SK-N-SH (cell line): ENCODE results near the gene CEBPA. TPM values are rescaled to one million over a fixed set of nuclear protein-coding genes. Genes with fewer than 3 reads are reported as not detected.

Experiments
- CTCF ChIA-PET: fragments of 300-600, 350-600 bp; formaldehyde crosslinking; extraction: SDS; loops from one replicate; lab custom pipeline; 2021; lab: Yijun Ruan, JAX
- POLR2A ChIA-PET: fragments of 350-600 bp; sonication (Branson Sonifier 250); formaldehyde crosslinking; extraction: SDS; loops from one replicate; lab custom pipeline; 2020; ENCODE audit warnings: antibody characterized with exemption, inconsistent platforms; lab: Yijun Ruan, JAX
- DNase-seq: peaks from one replicate; pipeline ENCODE4 v3.0.0; 2012
- H2AFZ ChIP-seq: fragments of 200-600 bp; sonication (generic); 2 replicates; pipeline ENCODE4 v1.8.1; 2016; ENCODE audit warnings: antibody characterized with exemption, mild to moderate bottlenecking, low read depth
- H3F3A ChIP-seq: fragments of 200-600 bp; sonication (generic); replicated peaks from 2 replicates; pipeline ENCODE3; 2016; ENCODE audit warnings: antibody characterized with exemption, mild to moderate bottlenecking; ENCODE audit not compliant: insufficient read depth
- H3K27ac ChIP-seq, 2 experiments: fragments of 200-500 bp in 1 of 2; fragments of 200-600 bp in 1 of 2; sonication (Bioruptor generic) in 1 of 2; sonication (generic), shearing (Covaris generic) in 1 of 2; 2 replicates each; pipeline versions ENCODE4 v1.5.1 to v1.6.1; 2014 to 2016; ENCODE audit warnings: low read depth in 2 of 2, inconsistent platforms in 1 of 2, low read length in 1 of 2, mild to moderate bottlenecking in 1 of 2, mixed read lengths in 1 of 2
- H3K27me3 ChIP-seq: fragments of 200-600 bp; sonication (generic), shearing (Covaris generic); 2 replicates; pipeline ENCODE4 v1.6.1; 2016; ENCODE audit warnings: mixed run types; ENCODE audit not compliant: insufficient read depth
- H3K36me3 ChIP-seq, 2 experiments: fragments of 200-500 bp in 1 of 2; fragments of 200-600 bp in 1 of 2; sonication (Bioruptor generic) in 1 of 2; sonication (generic) in 1 of 2; replicated peaks in 1 of 2; 2 replicates each; pipeline versions ENCODE3 to v1.5.1; 2014 to 2016; ENCODE audit warnings: low read length in 1 of 2, mild to moderate bottlenecking in 1 of 2; ENCODE audit not compliant: insufficient read depth in 2 of 2, control insufficient read depth in 1 of 2
- H3K4me1 ChIP-seq, 2 experiments: fragments of 200-500 bp in 1 of 2; fragments of 200-600 bp in 1 of 2; sonication (Bioruptor generic) in 1 of 2; sonication (generic), shearing (Covaris generic) in 1 of 2; 2 replicates each; pipeline versions ENCODE4 v1.5.1 to v1.6.1; 2014 to 2016; ENCODE audit warnings: low read depth in 1 of 2, low read length in 1 of 2, mixed run types in 1 of 2; ENCODE audit not compliant: insufficient read depth in 2 of 2, control insufficient read depth in 1 of 2
- H3K4me2 ChIP-seq: fragments of 200-600 bp; sonication (generic), shearing (Covaris generic); 2 replicates; pipeline ENCODE4 v1.6.1; 2017; ENCODE audit warnings: mixed run types
- H3K4me3 ChIP-seq, 2 experiments: fragments of 200-500 bp in 1 of 2; fragments of 200-600 bp in 1 of 2; sonication (Bioruptor generic) in 1 of 2; sonication (generic), shearing (Covaris generic) in 1 of 2; 2 replicates each; pipeline versions ENCODE4 v1.5.1 to v1.8.1; 2014 to 2016; ENCODE audit warnings: low read depth in 2 of 2, inconsistent platforms in 1 of 2, low read length in 1 of 2, mild to moderate bottlenecking in 1 of 2, mixed read lengths in 1 of 2, moderate library complexity in 1 of 2
- H3K79me2 ChIP-seq: fragments of 200-600 bp; sonication (generic); 2 replicates; pipeline ENCODE4 v1.8.1; 2017; ENCODE audit warnings: mild to moderate bottlenecking; ENCODE audit not compliant: insufficient read depth
- H3K9ac ChIP-seq: fragments of 200-600 bp; sonication (generic); 2 replicates; pipeline ENCODE4 v1.6.1; 2017; ENCODE audit warnings: mixed run types
- H3K9me2 ChIP-seq: fragments of 200-600 bp; sonication (generic); 2 replicates; pipeline ENCODE4 v1.6.1; 2017; ENCODE audit warnings: mixed run types
- H3K9me3 ChIP-seq: fragments of 200-600 bp; sonication (generic); 2 replicates; pipeline ENCODE4 v1.6.1; 2017; ENCODE audit warnings: mixed run types, mild to moderate bottlenecking, moderate library complexity
- H4K20me1 ChIP-seq: fragments of 200-600 bp; sonication (generic); 2 replicates; pipeline ENCODE4 v1.6.1; 2017; ENCODE audit warnings: mild to moderate bottlenecking, mixed run types; ENCODE audit not compliant: insufficient read depth
- CHD2 ChIP-seq: fragments of 150-350 bp; IDR thresholded peaks from 2 replicates; pipeline ENCODE4 v1.6.1; 2018; ENCODE audit warnings: low read length; ENCODE audit not compliant: partially characterized antibody
- CTCF ChIP-seq: fragments of 200-600 bp; sonication (generic); IDR thresholded peaks from 2 replicates; pipeline ENCODE4 v1.6.1; 2017; ENCODE audit warnings: antibody characterized with exemption, mild to moderate bottlenecking, moderate library complexity
- ELF1 ChIP-seq: IDR thresholded peaks from 2 replicates; pipeline ENCODE4 v1.4.0; 2012
- EZH2phosphoT487 ChIP-seq: fragments of 200-600 bp; sonication (generic); IDR thresholded peaks from 2 replicates; pipeline ENCODE4 v1.6.1; 2017; ENCODE audit warnings: low read depth, mixed run types, mild to moderate bottlenecking, antibody characterized with exemption, moderate library complexity, borderline replicate concordance
- FOSL2 ChIP-seq: IDR thresholded peaks from 2 replicates; pipeline ENCODE4 v1.4.0; 2012; ENCODE audit warnings: low read depth, mild to moderate bottlenecking, moderate library complexity, borderline replicate concordance
- FOXM1 ChIP-seq: IDR thresholded peaks from 2 replicates; pipeline ENCODE4 v1.4.0; 2012; ENCODE audit warnings: low read depth, mild to moderate bottlenecking
- GABPA ChIP-seq: IDR thresholded peaks from 2 replicates; pipeline ENCODE4 v1.4.0; 2012; ENCODE audit warnings: low read depth, mild to moderate bottlenecking
- IRF3 ChIP-seq: fragments of 150-350 bp; IDR thresholded peaks from 2 replicates; pipeline ENCODE4 v1.6.1; 2016; ENCODE audit warnings: mild to moderate bottlenecking, low read depth, low read length
- JUND ChIP-seq: IDR thresholded peaks from 2 replicates; pipeline ENCODE4 v1.4.0; 2012
- MEF2A ChIP-seq: IDR thresholded peaks from 2 replicates; pipeline ENCODE4 v1.4.0; 2012; ENCODE audit warnings: low read depth, borderline replicate concordance
- MXI1 ChIP-seq: IDR thresholded peaks from 2 replicates; pipeline ENCODE4 v1.6.1; 2012; ENCODE audit warnings: mild to moderate bottlenecking, low read depth, low read length, improper control_type of control experiment
- NFIC ChIP-seq: IDR thresholded peaks from 2 replicates; pipeline ENCODE4 v1.4.0; 2012; ENCODE audit warnings: borderline replicate concordance
- PBX3 ChIP-seq: IDR thresholded peaks from 2 replicates; pipeline ENCODE4; 2012
- POLR2AphosphoS5 ChIP-seq: IDR thresholded peaks from 2 replicates; pipeline ENCODE4 v1.6.1; 2012; ENCODE audit warnings: low read depth, low read length
- RCOR1 ChIP-seq: fragments of 150-350 bp; IDR thresholded peaks from 2 replicates; pipeline ENCODE4 v1.6.1; 2017; ENCODE audit warnings: antibody characterized with exemption, low read length
- RXRA ChIP-seq: IDR thresholded peaks from 2 replicates; pipeline ENCODE4 v1.4.0; 2012; ENCODE audit warnings: low read depth, mild to moderate bottlenecking, borderline replicate concordance
- SIN3A ChIP-seq: IDR thresholded peaks from 2 replicates; pipeline ENCODE4 v1.6.1; 2012; ENCODE audit warnings: low read depth, mild to moderate bottlenecking, low read length, moderate library complexity, borderline replicate concordance
- TAF1 ChIP-seq: IDR thresholded peaks from 2 replicates; pipeline ENCODE4 v1.6.1; 2012; ENCODE audit warnings: low read depth, mild to moderate bottlenecking, low read length, moderate library complexity, borderline replicate concordance
- WGBS: methylation state at CpG from one replicate; pipeline ENCODE4 v1.1.6; 2017; ENCODE audit warnings: low lambda C conversion rate; 5-methylcytosine and 5-hydroxymethylcytosine counted together
- polyA plus RNA-seq, 3 experiments: library from polyadenylated mRNA; depleted of rRNA; stranded (reverse); fragments of >200 nt; gene quantifications; 2 replicates each; pipeline ENCODE4 v1.2.3, GENCODE V29; 2012
- TF ChIP-seq, protein P1 (sequence below): IDR thresholded peaks from 2 replicates; pipeline ENCODE4 v1.4.0; 2012; ENCODE audit warnings: low read depth, borderline replicate concordance

Gene CEBPA
- polyA plus RNA-seq, 1 of the 3 experiments (the other 2 are of a cell fraction), result 0.15 TPM

DNA sequence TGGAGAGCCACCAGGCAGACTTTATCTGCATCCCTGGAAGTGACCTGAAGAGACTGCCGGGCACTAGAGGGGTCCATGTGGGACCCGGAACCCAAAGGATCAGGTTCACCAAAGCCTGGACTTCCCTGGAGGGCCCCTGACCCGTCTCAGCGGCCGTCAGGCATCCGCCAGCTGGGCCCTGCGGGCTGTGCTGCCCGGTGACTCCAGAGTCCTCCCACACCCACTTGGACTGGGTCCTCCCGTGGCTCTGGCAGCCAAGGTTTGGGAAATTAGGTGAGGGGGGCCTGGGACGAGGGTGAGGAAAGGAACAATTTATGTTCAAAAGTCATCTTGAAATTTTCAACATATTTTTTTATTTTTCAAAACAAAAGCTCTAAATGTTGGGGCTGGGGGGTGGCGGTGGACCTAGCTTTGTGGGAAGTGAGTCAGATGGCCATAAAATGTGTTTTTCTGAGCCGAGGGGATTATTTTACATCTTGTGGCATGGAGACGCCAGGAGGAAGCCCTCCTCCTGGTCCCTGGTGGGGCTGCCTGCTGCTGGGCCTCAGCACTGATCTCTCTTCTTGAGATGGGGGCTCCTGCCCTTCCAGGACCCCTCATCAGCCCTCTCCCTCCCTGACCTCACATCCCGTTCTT, 20.2 kb downstream of the CEBPA start (continued):
- TF ChIP-seq PBX3 (no peak), TAF1 (no peak), JUND (no peak)

- Histone ChIP-seq H3K9me3 (no peaks in the 10 kb centered on the region), H3F3A (no peaks in the 10 kb centered on the region), H3K27me3 (0 out of 2 replicates have a peak, but pooled peaks cover 5% of the 10 kb centered on the region), H3K27ac (no peak overlapping the region), H3K36me3 (no peaks in the 10 kb centered on the region), H3K9me2 (no peaks in the 10 kb centered on the region), H4K20me1 (no peaks in the 10 kb centered on the region), H3K9ac (no peak overlapping the region), H2AFZ (no peak overlapping the region), H3K4me1 (no peaks in the 10 kb centered on the region; a peak in 1 of 4 replicates), H3K4me2 (no peak overlapping the region), H3K4me3 (no peak overlapping the region), H3K79me2 (no peaks in the 10 kb centered on the region)
- ChIA-PET POLR2A (no interaction called here), CTCF (no interaction called here)
- WGBS, result 72% methylated on average over 18 of the region's 22 CpGs
- TF ChIP-seq FOSL2 (no peak), MEF2A (no peak), CHD2 (no peak)
- DNase-seq, result no peak
Observed at GRCh38 chr19:33281296-33281926, 20.9 kb downstream of the CEBPA start.

DNA sequence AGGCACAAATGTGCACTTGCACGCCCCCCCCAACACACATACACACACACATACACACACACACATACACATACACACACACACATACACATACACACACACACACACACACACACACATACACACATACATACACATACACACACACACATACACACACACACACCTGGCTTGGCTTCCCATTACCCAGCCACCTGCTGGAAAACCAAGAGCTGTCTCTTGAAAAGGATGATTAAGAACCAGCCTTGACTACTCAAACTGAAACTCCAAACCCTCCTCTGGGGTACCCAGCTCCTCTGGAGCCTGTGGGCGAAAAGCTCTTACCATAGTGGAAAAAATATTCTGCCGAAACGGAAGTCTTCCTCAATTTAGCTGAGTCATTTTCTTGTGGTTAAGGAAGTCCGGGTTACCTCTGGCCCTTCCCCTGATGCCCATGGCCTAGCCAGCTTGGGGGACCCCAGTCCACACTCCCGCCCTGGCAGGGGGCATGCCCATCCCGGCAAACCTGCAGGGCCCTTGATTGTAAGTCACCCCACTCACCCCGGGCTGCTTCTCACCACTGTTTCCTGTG, 21.9 kb downstream of the CEBPA start:
- Histone ChIP-seq H3K9ac (no peak overlapping the region), H3K36me3 (no peaks in the 10 kb centered on the region), H4K20me1 (no peaks in the 10 kb centered on the region), H3K4me3 (no peak overlapping the region), H3K9me3 (no peaks in the 10 kb centered on the region), H3K9me2 (no peaks in the 10 kb centered on the region), H3K27ac (no peak overlapping the region), H3K79me2 (no peaks in the 10 kb centered on the region), H3K4me2 (no peak overlapping the region), H3K4me1 (no peaks in the 10 kb centered on the region; a peak in 1 of 4 replicates), H3F3A (no peaks in the 10 kb centered on the region), H2AFZ (no peak overlapping the region), H3K27me3 (0 out of 2 replicates have a peak, but pooled peaks cover 5% of the 10 kb centered on the region)
- DNase-seq, result no peak
- 72% methylated on average over 6 of the region's 8 CpGs for WGBS
- POLR2A ChIA-PET, result no interaction called here
- CTCF ChIA-PET, result interaction anchor here (1.0 to 1.4 kb wide), 2 partner anchors 11 to 40 kb away, joined by 3 to 5 read pairs; no protein-coding TSS in a partner anchor
- no peak for TF ChIP-seq MEF2A
- TF ChIP-seq, protein P1, sequence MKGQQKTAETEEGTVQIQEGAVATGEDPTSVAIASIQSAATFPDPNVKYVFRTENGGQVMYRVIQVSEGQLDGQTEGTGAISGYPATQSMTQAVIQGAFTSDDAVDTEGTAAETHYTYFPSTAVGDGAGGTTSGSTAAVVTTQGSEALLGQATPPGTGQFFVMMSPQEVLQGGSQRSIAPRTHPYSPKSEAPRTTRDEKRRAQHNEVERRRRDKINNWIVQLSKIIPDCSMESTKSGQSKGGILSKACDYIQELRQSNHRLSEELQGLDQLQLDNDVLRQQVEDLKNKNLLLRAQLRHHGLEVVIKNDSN, result no peak
- TF ChIP-seq RXRA, result no peak
- no peak for TF ChIP-seq FOSL2
- no peak for TF ChIP-seq ELF1
- no peak for TF ChIP-seq CHD2
- TF ChIP-seq NFIC, result no peak
- TF ChIP-seq FOXM1, result no peak
- no peak for TF ChIP-seq IRF3
- TF ChIP-seq GABPA, result no peak
- TF ChIP-seq MXI1, result no peak
- TF ChIP-seq CTCF, result no peak
- TF ChIP-seq SIN3A, result no peak
- no peak for TF ChIP-seq TAF1
- no peak for TF ChIP-seq EZH2phosphoT487
- no peak for TF ChIP-seq POLR2AphosphoS5
- TF ChIP-seq JUND, result no peak
- no peak for TF ChIP-seq RCOR1
